NCI-H1694 (cell line): Measurements from ENCODE around the gene RNLS.
A peak's percentile ranks its signal among the peaks of the same experiment; 100 is the strongest.

Source experiments
- DNase-seq: peaks from one replicate; lab custom pipeline; 2025; lab: John Stamatoyannopoulos, UW

Gene RNLS

GRCh38 chr10:88428442-88428841 lies 154.7 kb downstream of the RNLS start:
- DNase-seq: no peak

- DNase-seq: no peak
Measured at GRCh38 chr10:88427024-88427423, 156.1 kb downstream of the RNLS start.

GRCh38 chr10:88424881-88425280 lies 158.2 kb downstream of the RNLS start:
- DNase-seq: no peak

GRCh38 chr10:88423732-88424131 lies 159.4 kb downstream of the RNLS start:
- DNase-seq: no peak

- no peak for DNase-seq
Measured at GRCh38 chr10:88421590-88421989, 161.5 kb downstream of the RNLS start.

- DNase-seq: no peak
Measured at GRCh38 chr10:88418871-88419270, 164.2 kb downstream of the RNLS start.

GRCh38 chr10:88417387-88418030 lies 165.6 kb downstream of the RNLS start:
- DNase-seq: no peak

GRCh38 chr10:88416801-88417200 lies 166.3 kb downstream of the RNLS start:
- DNase-seq: no peak

GRCh38 chr10:88415533-88416130 lies 167.5 kb downstream of the RNLS start:
- DNase-seq: no peak

- DNase-seq: no peak
Measured at GRCh38 chr10:88413412-88413811, 169.7 kb downstream of the RNLS start.

GRCh38 chr10:88411772-88412349 lies 171.3 kb downstream of the RNLS start:
- no peak for DNase-seq

GRCh38 chr10:88409824-88410223 lies 173.3 kb downstream of the RNLS start:
- no peak for DNase-seq

GRCh38 chr10:88409236-88409635 lies 173.9 kb downstream of the RNLS start:
- no peak for DNase-seq

- DNase-seq: no peak
Measured at GRCh38 chr10:88408096-88408495, 175.0 kb downstream of the RNLS start.

GRCh38 chr10:88404133-88404532 lies 179.0 kb downstream of the RNLS start:
- no peak for DNase-seq

- no peak for DNase-seq
Measured at GRCh38 chr10:88401671-88402347, 181.3 kb downstream of the RNLS start.

- no peak for DNase-seq
Measured at GRCh38 chr10:88399240-88399639, 183.9 kb downstream of the RNLS start.

- no peak for DNase-seq
Measured at GRCh38 chr10:88395677-88396076, 187.4 kb downstream of the RNLS start.

GRCh38 chr10:88392222-88392621 lies 190.9 kb downstream of the RNLS start:
- no peak for DNase-seq

- no peak for DNase-seq
Measured at GRCh38 chr10:88390041-88390440, 193.1 kb downstream of the RNLS start.

- DNase-seq: peak; percentile 16
Measured at GRCh38 chr10:88389456-88389855, 193.7 kb downstream of the RNLS start.

GRCh38 chr10:88388324-88388723 lies 194.8 kb downstream of the RNLS start:
- DNase-seq: no peak
